Smooth muscle cell (in vitro differentiated cells): ENCODE measurements around the gene NCR2. TPM values are rescaled to one million over a fixed set of nuclear protein-coding genes. Genes with fewer than 3 reads are reported as not detected.

ENCODE experiments used
- DNase-seq: peaks from one replicate; lab custom pipeline; 2025; ENCODE audit not compliant: unreplicated experiment; lab: John Stamatoyannopoulos, UW
- H2AFZ ChIP-seq: fragments of 200-600 bp; sonication (generic); 2 replicates; pipeline ENCODE4 v1.6.0; 2016; ENCODE audit warnings: antibody characterized with exemption, low read depth, mild to moderate bottlenecking
- H3F3A ChIP-seq: fragments of 200-600 bp; sonication (generic); 2 replicates; pipeline ENCODE4 v1.6.0; 2017; ENCODE audit warnings: antibody characterized with exemption, low read depth
- H3K27ac ChIP-seq: fragments of 200-600 bp; sonication (generic); 2 replicates; pipeline ENCODE4 v1.5.1; 2016; ENCODE audit warnings: low read depth, mild to moderate bottlenecking
- H3K27me3 ChIP-seq: fragments of 200-600 bp; sonication (generic); 2 replicates; pipeline ENCODE4 v1.6.1; 2016; ENCODE audit warnings: low read depth, mild to moderate bottlenecking
- H3K36me3 ChIP-seq: fragments of 200-600 bp; sonication (generic); 2 replicates; pipeline ENCODE4 v1.5.1; 2016; ENCODE audit warnings: low read depth
- H3K4me1 ChIP-seq: fragments of 200-600 bp; sonication (generic); 2 replicates; pipeline ENCODE4 v1.5.1; 2016; ENCODE audit warnings: low read depth
- H3K4me2 ChIP-seq: fragments of 200-600 bp; sonication (generic); 2 replicates; pipeline ENCODE4 v1.6.0; 2016; ENCODE audit warnings: mild to moderate bottlenecking
- H3K4me3 ChIP-seq: fragments of 200-600 bp; sonication (generic); 2 replicates; pipeline ENCODE4 v1.5.1; 2016; ENCODE audit warnings: mild to moderate bottlenecking
- H3K79me2 ChIP-seq: fragments of 200-600 bp; sonication (generic); 2 replicates; pipeline ENCODE4 v1.6.0; 2016; ENCODE audit warnings: low read depth, mild to moderate bottlenecking
- H3K9ac ChIP-seq: fragments of 200-600 bp; sonication (generic); 2 replicates; pipeline ENCODE4 v1.6.0; 2016; ENCODE audit warnings: low read depth
- H3K9me3 ChIP-seq: fragments of 200-600 bp; sonication (generic); replicated peaks from 2 replicates; pipeline ENCODE4 v1.5.1; 2016; ENCODE audit warnings: low read depth
- H4K20me1 ChIP-seq: fragments of 200-600 bp; sonication (generic); 2 replicates; pipeline ENCODE4 v1.6.0; 2016; ENCODE audit warnings: low read depth
- CTCF ChIP-seq: fragments of 200-600 bp; sonication (generic); IDR thresholded peaks from 2 replicates; pipeline ENCODE4 v1.5.1; 2017; ENCODE audit warnings: borderline replicate concordance, mild to moderate bottlenecking, antibody characterized with exemption; ENCODE audit not compliant: insufficient read depth, poor library complexity, severe bottlenecking
- WGBS: methylation state at CpG from one replicate; pipeline ENCODE4 v1.1.7; 2016; ENCODE audit warnings: low lambda C conversion rate; 5-methylcytosine and 5-hydroxymethylcytosine counted together
- polyA plus RNA-seq: library from polyadenylated mRNA; unstranded; fragments of >200 nt; fragmentation: Nextera tagmentation; extraction: Ambion mirVana; gene quantifications from 2 replicates; pipeline ENCODE4 v1.2.1, GENCODE V29; 2016
- total RNA-seq: library from RNA; depleted of rRNA; stranded (reverse); fragments of >200 nt; gene quantifications from 2 replicates; pipeline ENCODE4 v1.2.3, GENCODE V29; 2014

Gene NCR2
- total and polyA plus RNA-seq, 2 experiments from 2014 or later, result not detected

- WGBS, result 84% methylated on average over 3 of the region's 3 CpGs
- H3K27ac ChIP-seq, result no peak overlapping the region
- peaks cover 54% of the 10 kb centered on the region for H3K27me3 ChIP-seq
- no peak for DNase-seq
- no peaks in the 10 kb centered on the region for H3K4me1 ChIP-seq
- no peak for TF ChIP-seq CTCF
- no peaks in the 10 kb centered on the region for H3K36me3 ChIP-seq
- H3K9me3 ChIP-seq, result no peaks in the 10 kb centered on the region
- H3K79me2 ChIP-seq, result no peaks in the 10 kb centered on the region
- no peak overlapping the region for H3K4me2 ChIP-seq
- H3F3A ChIP-seq, result no peaks in the 10 kb centered on the region
- no peak overlapping the region for H2AFZ ChIP-seq
- no peak overlapping the region for H3K4me3 ChIP-seq
- no peaks in the 10 kb centered on the region for H4K20me1 ChIP-seq
- no peak overlapping the region for H3K9ac ChIP-seq
These were observed 17.5 kb downstream of the NCR2 start for GRCh38 chr6:41352907-41353306.

GRCh38 chr6:41353333-41353732 lies 17.9 kb downstream of the NCR2 start:
- TF ChIP-seq CTCF, result no peak
- H3K9ac ChIP-seq, result no peak overlapping the region

GRCh38 chr6:41355952-41356351 lies 20.5 kb downstream of the NCR2 start:
- Histone ChIP-seq H4K20me1 (no peaks in the 10 kb centered on the region), H3F3A (no peaks in the 10 kb centered on the region), H3K4me3 (no peak overlapping the region), H3K9me3 (no peaks in the 10 kb centered on the region), H3K4me2 (no peak overlapping the region), H2AFZ (no peak overlapping the region), H3K4me1 (no peaks in the 10 kb centered on the region), H3K27ac (no peak overlapping the region), H3K9ac (no peak overlapping the region), H3K27me3 (peaks cover 41% of the 10 kb centered on the region), H3K79me2 (no peaks in the 10 kb centered on the region), H3K36me3 (no peaks in the 10 kb centered on the region)
- 60% methylated on average over 4 of the region's 4 CpGs for WGBS
- no peak for DNase-seq
- TF ChIP-seq CTCF, result no peak

More at GRCh38 chr6:41353333-41353732, 17.9 kb downstream of the NCR2 start:
- Histone ChIP-seq H3K9me3 (no peaks in the 10 kb centered on the region), H3F3A (no peaks in the 10 kb centered on the region), H3K27me3 (peaks cover 54% of the 10 kb centered on the region), H3K4me1 (no peaks in the 10 kb centered on the region), H3K4me2 (no peak overlapping the region), H3K36me3 (no peaks in the 10 kb centered on the region), H3K79me2 (no peaks in the 10 kb centered on the region), H4K20me1 (no peaks in the 10 kb centered on the region), H3K4me3 (no peak overlapping the region), H3K27ac (no peak overlapping the region), H2AFZ (no peak overlapping the region)
- DNase-seq, result no peak
- WGBS, result 68% methylated on average over 3 of the region's 3 CpGs

- 87% methylated on average over 3 of the region's 3 CpGs for WGBS
- no peak overlapping the region for H3K4me2 ChIP-seq
- no peaks in the 10 kb centered on the region for H3K9me3 ChIP-seq
- no peak for DNase-seq
- H3F3A ChIP-seq, result no peaks in the 10 kb centered on the region
- no peaks in the 10 kb centered on the region for H3K79me2 ChIP-seq
- H3K36me3 ChIP-seq, result no peaks in the 10 kb centered on the region
- H3K4me1 ChIP-seq, result no peaks in the 10 kb centered on the region
- H4K20me1 ChIP-seq, result no peaks in the 10 kb centered on the region
- peaks cover 35% of the 10 kb centered on the region for H3K27me3 ChIP-seq
- no peak overlapping the region for H2AFZ ChIP-seq
- TF ChIP-seq CTCF, result no peak
- no peak overlapping the region for H3K4me3 ChIP-seq
- no peak overlapping the region for H3K27ac ChIP-seq
- H3K9ac ChIP-seq, result no peak overlapping the region
These were observed 21.4 kb downstream of the NCR2 start for GRCh38 chr6:41356825-41357224.
